HL-60 (cell line): ENCODE results near the gene A2M.

ENCODE experiments used
- CTCF ChIP-seq: IDR thresholded peaks from one replicate; pipeline ENCODE4 v1.5.1; 2011; ENCODE audit warnings: low read length, control low read depth, inconsistent platforms; ENCODE audit not compliant: insufficient read depth
- GABPA ChIP-seq: IDR thresholded peaks from 2 replicates; pipeline ENCODE4 v1.6.1; 2012; ENCODE audit warnings: low read depth
- POLR2AphosphoS5 ChIP-seq: IDR thresholded peaks from 2 replicates; pipeline ENCODE4 v1.6.1; 2012; ENCODE audit warnings: low read depth

- no peak for TF ChIP-seq CTCF
- no peak for TF ChIP-seq GABPA
- TF ChIP-seq POLR2AphosphoS5, result no peak
Measured at GRCh38 chr12:9132008-9132535, 16.4 kb upstream of the A2M start.
